NB4 (cell line): ENCODE results near the gene FBXO46.

Source experiments
- DNase-seq: peaks from one replicate; pipeline ENCODE4 v3.0.0; 2010; ENCODE audit warnings: low read depth
- H3K4me3 ChIP-seq: one replicate; pipeline ENCODE4 v1.5.1; 2011; ENCODE audit warnings: mild to moderate bottlenecking, low read depth, low read length, moderate library complexity
- MYC ChIP-seq: IDR thresholded peaks from 2 replicates; pipeline ENCODE4 v1.6.1; 2011; ENCODE audit warnings: low read depth, low read length
- POLR2A ChIP-seq: IDR thresholded peaks from 2 replicates; pipeline ENCODE4 v1.6.1; 2011; ENCODE audit warnings: mild to moderate bottlenecking; ENCODE audit not compliant: insufficient read length; ENCODE audit errors: extremely low read depth
- TF ChIP-seq, protein P1 (sequence below): IDR thresholded peaks from one replicate; pipeline ENCODE4 v1.5.1; 2012; ENCODE audit warnings: low read depth, low read length
- TF ChIP-seq, protein P2 (sequence below): IDR thresholded peaks from 2 replicates; pipeline ENCODE4 v1.6.1; 2011; ENCODE audit warnings: low read depth, low read length

Gene FBXO46

DNA sequence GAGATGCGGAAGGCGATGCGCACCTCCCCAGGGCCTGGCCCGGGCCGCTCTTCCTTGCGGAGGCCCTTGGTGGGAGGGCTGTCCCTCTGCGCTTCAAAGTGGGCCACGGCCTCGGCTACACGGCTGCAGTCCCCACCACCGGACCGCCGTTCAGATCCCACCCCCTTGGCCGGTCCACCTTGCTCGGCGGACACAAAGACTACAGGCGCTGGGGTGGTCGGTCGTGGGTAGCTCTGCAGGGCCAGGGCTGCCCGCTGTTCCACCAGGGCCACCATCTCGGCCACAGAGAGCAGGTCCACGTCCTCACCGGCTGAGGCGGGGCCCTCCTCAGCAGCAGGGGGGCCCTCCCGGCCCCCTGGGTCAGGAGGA is 18.0 kb downstream of the FBXO46 start:
- H3K4me3 ChIP-seq = no peak overlapping the region
- TF ChIP-seq, protein P1, sequence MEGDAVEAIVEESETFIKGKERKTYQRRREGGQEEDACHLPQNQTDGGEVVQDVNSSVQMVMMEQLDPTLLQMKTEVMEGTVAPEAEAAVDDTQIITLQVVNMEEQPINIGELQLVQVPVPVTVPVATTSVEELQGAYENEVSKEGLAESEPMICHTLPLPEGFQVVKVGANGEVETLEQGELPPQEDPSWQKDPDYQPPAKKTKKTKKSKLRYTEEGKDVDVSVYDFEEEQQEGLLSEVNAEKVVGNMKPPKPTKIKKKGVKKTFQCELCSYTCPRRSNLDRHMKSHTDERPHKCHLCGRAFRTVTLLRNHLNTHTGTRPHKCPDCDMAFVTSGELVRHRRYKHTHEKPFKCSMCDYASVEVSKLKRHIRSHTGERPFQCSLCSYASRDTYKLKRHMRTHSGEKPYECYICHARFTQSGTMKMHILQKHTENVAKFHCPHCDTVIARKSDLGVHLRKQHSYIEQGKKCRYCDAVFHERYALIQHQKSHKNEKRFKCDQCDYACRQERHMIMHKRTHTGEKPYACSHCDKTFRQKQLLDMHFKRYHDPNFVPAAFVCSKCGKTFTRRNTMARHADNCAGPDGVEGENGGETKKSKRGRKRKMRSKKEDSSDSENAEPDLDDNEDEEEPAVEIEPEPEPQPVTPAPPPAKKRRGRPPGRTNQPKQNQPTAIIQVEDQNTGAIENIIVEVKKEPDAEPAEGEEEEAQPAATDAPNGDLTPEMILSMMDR = no peak
- TF ChIP-seq MYC (no peak), POLR2A (no peak)
- TF ChIP-seq, protein P2, sequence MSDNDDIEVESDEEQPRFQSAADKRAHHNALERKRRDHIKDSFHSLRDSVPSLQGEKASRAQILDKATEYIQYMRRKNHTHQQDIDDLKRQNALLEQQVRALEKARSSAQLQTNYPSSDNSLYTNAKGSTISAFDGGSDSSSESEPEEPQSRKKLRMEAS = no peak
- no peak for DNase-seq

DNA sequence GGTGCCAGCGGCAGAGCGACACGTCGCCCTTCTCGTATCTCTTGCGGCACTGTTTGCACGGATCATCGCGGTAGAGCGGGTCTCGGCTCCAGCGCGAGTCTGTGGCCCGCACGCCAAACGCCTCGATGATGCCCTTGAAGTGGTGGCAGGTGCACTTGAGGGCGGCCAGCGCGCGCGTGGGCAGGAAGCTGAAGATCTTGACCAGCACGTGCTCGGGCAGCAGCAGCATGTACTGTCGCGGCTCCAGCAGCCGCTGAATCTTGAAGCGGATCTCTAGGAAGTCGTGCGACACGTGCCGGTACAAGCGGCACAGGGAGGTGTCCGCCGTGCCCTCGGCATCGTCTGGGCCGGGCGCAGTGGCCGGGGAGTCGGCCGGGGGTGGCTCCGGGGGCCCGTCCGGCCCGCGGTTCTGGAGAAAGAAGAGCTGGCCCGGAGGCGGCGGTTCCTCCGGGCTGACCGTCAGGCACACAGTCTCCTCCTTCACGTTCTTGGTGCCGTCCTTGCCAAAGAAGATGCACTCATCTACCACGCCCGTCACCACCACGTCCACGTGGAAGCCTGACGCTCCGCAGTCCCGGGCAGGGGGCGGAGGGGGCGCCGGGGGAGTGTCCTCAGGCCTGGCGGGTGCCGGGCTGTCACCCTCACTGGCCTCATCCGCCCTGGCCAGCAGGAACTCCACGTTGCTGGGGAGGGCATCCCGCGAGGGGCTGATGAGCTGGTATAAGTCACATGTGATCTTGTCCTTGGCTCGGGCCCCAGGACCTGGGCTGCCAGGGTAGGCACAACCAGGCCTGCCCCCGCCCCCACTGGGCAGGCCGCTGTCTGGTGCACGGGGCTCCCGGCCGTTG is 18.6 kb downstream of the FBXO46 start:
- no peak overlapping the region for H3K4me3 ChIP-seq
- DNase-seq = no peak
- TF ChIP-seq, protein P1 = no peak
- TF ChIP-seq, protein P2 = no peak
- TF ChIP-seq POLR2A (no peak), MYC (no peak)

DNA sequence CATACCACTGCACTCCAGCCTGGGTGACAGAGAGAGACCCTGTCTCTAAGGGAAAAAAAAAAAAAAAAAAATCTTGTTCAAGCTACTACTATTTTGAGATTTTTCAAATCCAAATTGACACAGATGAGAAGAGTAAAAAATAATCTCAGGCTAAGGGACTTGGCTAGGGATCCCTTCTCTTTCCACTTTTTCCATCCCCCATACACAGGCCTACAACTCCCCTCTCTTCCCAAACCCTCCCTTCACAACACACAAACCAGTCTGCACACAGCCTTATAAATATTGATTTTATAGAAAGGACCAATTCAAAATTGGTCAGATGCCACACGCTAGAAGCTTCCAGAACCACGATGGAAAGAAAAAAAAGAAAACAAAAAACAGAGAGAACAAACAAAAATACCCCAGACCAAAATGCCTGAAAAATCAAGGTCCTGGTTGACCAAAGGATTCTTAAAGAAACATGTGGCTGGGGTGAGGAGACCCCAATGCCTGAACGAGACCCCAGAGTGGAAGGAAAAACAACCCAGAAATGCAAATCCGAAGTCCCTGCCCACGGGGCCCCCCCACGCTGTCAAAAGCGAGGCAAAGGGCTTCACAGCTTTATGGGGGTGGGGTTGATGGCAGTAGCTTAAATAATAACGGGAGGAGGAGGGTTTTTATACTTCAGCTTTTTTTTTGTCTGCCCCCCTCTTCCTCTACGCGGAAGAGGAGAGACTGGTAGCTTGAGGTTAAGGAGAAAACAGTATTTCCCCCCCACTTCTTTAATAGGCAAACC is 20.2 kb downstream of the FBXO46 start:
- DNase-seq = no peak
- H3K4me3 ChIP-seq = no peak overlapping the region
- TF ChIP-seq, protein P1 = no peak
- TF ChIP-seq, protein P2 = no peak
- TF ChIP-seq MYC = no peak
- TF ChIP-seq POLR2A = no peak

- no peak overlapping the region for H3K4me3 ChIP-seq
- DNase-seq = no peak
- no peak for TF ChIP-seq MYC
- TF ChIP-seq, protein P2 = no peak
- TF ChIP-seq, protein P1 = no peak
These were observed 24.8 kb downstream of the FBXO46 start for GRCh38 chr19:45705710-45706415.

DNA sequence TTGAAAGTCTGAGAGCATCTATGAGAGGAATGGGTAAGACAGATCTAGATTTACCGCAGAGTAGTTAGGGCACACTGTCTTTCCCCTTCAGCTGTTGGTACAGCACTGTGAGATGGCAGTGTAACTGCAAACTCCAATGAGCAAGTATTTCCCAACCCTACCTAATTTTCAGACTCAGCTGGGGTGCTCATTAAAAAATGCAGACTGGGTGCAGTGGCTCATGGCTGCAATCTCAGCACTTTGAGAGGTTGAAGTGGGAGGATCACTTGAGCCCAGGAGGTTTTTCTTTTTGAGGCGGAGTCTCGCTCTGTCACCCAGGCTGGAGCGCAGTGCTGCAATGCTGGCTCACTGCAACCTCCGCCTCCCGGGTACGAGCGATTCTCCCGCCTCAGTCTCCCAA is 25.6 kb downstream of the FBXO46 start:
- H3K4me3 ChIP-seq = no peak overlapping the region
- TF ChIP-seq POLR2A (no peak), MYC (no peak)
- TF ChIP-seq, protein P2 = no peak
- TF ChIP-seq, protein P1 = no peak
- no peak for DNase-seq
